Neutrophil (primary cell): ENCODE results near the gene AMMECR1.

Source experiments
- H3K27ac ChIP-seq: fragments of 200-600 bp; sonication (generic); 2 replicates; pipeline ENCODE4 v1.5.1; 2016; ENCODE audit warnings: mild to moderate bottlenecking, moderate library complexity
- H3K27me3 ChIP-seq: fragments of 200-600 bp; sonication (generic); 2 replicates; pipeline ENCODE4 v1.6.0; 2016; ENCODE audit warnings: mild to moderate bottlenecking
- H3K36me3 ChIP-seq: fragments of 200-600 bp; sonication (generic); 2 replicates; pipeline ENCODE4 v1.5.1; 2017
- H3K4me1 ChIP-seq, 2 experiments: fragments of 200-600 bp in 1 of 2; sonication (generic) in 1 of 2; 1 replicate in 1 of 2; 2 replicates in 1 of 2; pipeline versions ENCODE4 v1.5.1 to v1.6.1; 2013 to 2016; ENCODE audit warnings: low read depth in 1 of 2, low read length in 1 of 2, mild to moderate bottlenecking in 1 of 2, moderate library complexity in 1 of 2; ENCODE audit not compliant: control insufficient read depth in 1 of 2, insufficient read depth in 1 of 2
- H3K4me3 ChIP-seq, 2 experiments: fragments of 200-600 bp in 1 of 2; sonication (generic) in 1 of 2; 1 replicate in 1 of 2; 2 replicates in 1 of 2; pipeline ENCODE4 v1.5.1; 2013 to 2016; ENCODE audit warnings: low read depth in 1 of 2, low read length in 1 of 2, mild to moderate bottlenecking in 1 of 2, moderate library complexity in 1 of 2
- H3K9me3 ChIP-seq: fragments of 200-600 bp; sonication (generic); 2 replicates; pipeline ENCODE4 v1.5.1; 2016
- TF ChIP-seq, protein P1 (sequence below): fragments of 200-600 bp; sonication (generic); IDR thresholded peaks from 2 replicates; pipeline ENCODE4 v1.5.1; 2016; ENCODE audit warnings: antibody characterized with exemption

AMMECR1 gene

GRCh38 chrX:110326712-110327111 lies 8.8 kb upstream of the AMMECR1 start:
- TF ChIP-seq, protein P1, sequence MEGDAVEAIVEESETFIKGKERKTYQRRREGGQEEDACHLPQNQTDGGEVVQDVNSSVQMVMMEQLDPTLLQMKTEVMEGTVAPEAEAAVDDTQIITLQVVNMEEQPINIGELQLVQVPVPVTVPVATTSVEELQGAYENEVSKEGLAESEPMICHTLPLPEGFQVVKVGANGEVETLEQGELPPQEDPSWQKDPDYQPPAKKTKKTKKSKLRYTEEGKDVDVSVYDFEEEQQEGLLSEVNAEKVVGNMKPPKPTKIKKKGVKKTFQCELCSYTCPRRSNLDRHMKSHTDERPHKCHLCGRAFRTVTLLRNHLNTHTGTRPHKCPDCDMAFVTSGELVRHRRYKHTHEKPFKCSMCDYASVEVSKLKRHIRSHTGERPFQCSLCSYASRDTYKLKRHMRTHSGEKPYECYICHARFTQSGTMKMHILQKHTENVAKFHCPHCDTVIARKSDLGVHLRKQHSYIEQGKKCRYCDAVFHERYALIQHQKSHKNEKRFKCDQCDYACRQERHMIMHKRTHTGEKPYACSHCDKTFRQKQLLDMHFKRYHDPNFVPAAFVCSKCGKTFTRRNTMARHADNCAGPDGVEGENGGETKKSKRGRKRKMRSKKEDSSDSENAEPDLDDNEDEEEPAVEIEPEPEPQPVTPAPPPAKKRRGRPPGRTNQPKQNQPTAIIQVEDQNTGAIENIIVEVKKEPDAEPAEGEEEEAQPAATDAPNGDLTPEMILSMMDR = no peak
- H3K4me1 ChIP-seq = no peaks in the 10 kb centered on the region
- no peak overlapping the region for H3K4me3 ChIP-seq
- no peak overlapping the region for H3K27ac ChIP-seq
- H3K27me3 ChIP-seq = no peaks in the 10 kb centered on the region
- H3K36me3 ChIP-seq = no peaks in the 10 kb centered on the region
- no peaks in the 10 kb centered on the region for H3K9me3 ChIP-seq

DNA sequence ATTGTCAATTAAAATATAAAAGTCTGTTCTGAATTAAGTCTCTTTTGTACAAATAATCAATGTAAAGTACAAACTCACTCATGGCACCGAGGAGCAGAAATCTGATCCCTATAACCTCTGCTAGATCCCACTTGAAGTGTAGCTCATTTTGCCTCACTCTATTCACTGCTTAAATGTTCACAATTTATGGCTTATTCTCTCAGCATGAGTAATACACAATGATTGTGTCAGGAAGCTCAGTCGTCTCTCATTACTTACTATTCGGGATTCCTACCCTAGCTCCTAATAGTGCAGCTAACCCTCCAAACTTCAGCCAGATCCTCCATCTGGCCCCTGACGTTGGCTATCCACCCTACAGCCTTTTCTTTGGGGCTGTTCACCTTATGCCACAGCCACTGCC lies 4.7 kb upstream of the AMMECR1 start:
- Histone ChIP-seq H3K4me3 (no peak overlapping the region), H3K27me3 (peaks cover 13% of the 10 kb centered on the region), H3K4me1 (peaks cover 2 to 4% of the 10 kb centered on the region in 2 experiments), H3K27ac (no peak overlapping the region), H3K9me3 (no peaks in the 10 kb centered on the region), H3K36me3 (no peaks in the 10 kb centered on the region)
- TF ChIP-seq, protein P1 = no peak

DNA sequence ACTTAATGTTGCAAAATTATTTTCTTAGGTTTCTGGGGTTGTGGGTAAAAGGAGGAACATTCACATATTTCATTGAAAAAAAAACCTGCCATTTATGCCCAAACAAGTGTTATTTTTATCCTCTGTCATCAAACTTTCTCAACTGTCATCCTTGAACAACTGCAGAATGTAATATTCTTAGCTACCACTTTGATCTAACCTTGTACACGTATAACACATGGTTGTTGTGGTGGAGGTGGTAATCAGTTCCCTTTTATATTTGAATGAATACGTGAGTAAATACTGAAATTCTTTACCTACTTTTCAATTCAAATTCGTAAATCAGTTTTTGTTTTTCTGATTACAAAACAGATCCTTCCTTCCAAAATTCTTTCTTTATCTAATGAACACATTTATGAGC lies 3.8 kb upstream of the AMMECR1 start:
- no peaks in the 10 kb centered on the region for H3K36me3 ChIP-seq
- peaks cover 5 to 8% of the 10 kb centered on the region in 2 experiments for H3K4me1 ChIP-seq
- H3K27ac ChIP-seq = no peak overlapping the region
- H3K9me3 ChIP-seq = no peaks in the 10 kb centered on the region
- TF ChIP-seq, protein P1 = no peak
- H3K4me3 ChIP-seq = no peak overlapping the region
- H3K27me3 ChIP-seq = peaks cover 15% of the 10 kb centered on the region

GRCh38 chrX:110321081-110321480 lies 3.2 kb upstream of the AMMECR1 start:
- Histone ChIP-seq H3K4me1 (peaks cover 5 to 10% of the 10 kb centered on the region in 2 experiments), H3K36me3 (no peaks in the 10 kb centered on the region), H3K27ac (no peak overlapping the region), H3K4me3 (no peak overlapping the region), H3K27me3 (peaks cover 21% of the 10 kb centered on the region), H3K9me3 (no peaks in the 10 kb centered on the region)
- TF ChIP-seq, protein P1 = no peak

- TF ChIP-seq, protein P1 = no peak
- Histone ChIP-seq H3K4me1 (peaks cover 5 to 10% of the 10 kb centered on the region in 2 experiments), H3K36me3 (no peaks in the 10 kb centered on the region), H3K27ac (no peak overlapping the region), H3K27me3 (peaks cover 26% of the 10 kb centered on the region), H3K9me3 (no peaks in the 10 kb centered on the region), H3K4me3 (no peak overlapping the region)
Measured at GRCh38 chrX:110320381-110320987, 2.6 kb upstream of the AMMECR1 start.

GRCh38 chrX:110318664-110318968 lies 731 bp upstream of the AMMECR1 start:
- Histone ChIP-seq H3K27ac (no peak overlapping the region), H3K4me1 (peaks cover 5 to 10% of the 10 kb centered on the region in 2 experiments), H3K27me3 (peaks cover 26% of the 10 kb centered on the region), H3K4me3 (peak overlapping the region; percentile 63 to 67), H3K36me3 (no peaks in the 10 kb centered on the region), H3K9me3 (no peaks in the 10 kb centered on the region)
- TF ChIP-seq, protein P1 = no peak
